Keratinocyte (primary cell): ENCODE measurements around the gene DAPK1. TPM values are rescaled to one million over a fixed set of nuclear protein-coding genes. Genes with fewer than 3 reads are reported as not detected.

Source experiments
- DNase-seq: peaks from one replicate; pipeline ENCODE4 v3.0.0-alpha.2; 2011; ENCODE audit warnings: low read depth, missing footprints, low spot score
- FAIRE-seq: peaks from 2 replicates; lab custom pipeline; 2011; peaks lifted over from hg19 to GRCh38; lab: Jason Lieb, UNC
- H2AFZ ChIP-seq: 2 replicates; pipeline ENCODE4 v1.6.0; 2012; ENCODE audit warnings: low read length, control low read depth, inconsistent platforms; ENCODE audit not compliant: control insufficient read depth
- H3K27ac ChIP-seq: 2 replicates; pipeline ENCODE4 v1.5.1; 2011; ENCODE audit warnings: low read length; ENCODE audit not compliant: control insufficient read depth, insufficient read depth
- H3K27me3 ChIP-seq: 3 replicates; pipeline ENCODE4 v1.6.0; 2011; ENCODE audit warnings: low read length; ENCODE audit not compliant: control insufficient read depth, insufficient read depth; ENCODE audit errors: extremely low read depth
- H3K36me3 ChIP-seq, 2 experiments: 2 replicates in 1 of 2; 3 replicates in 1 of 2; pipeline ENCODE4 v1.5.1; 2011; ENCODE audit warnings: low read length in 2 of 2, mild to moderate bottlenecking in 1 of 2; ENCODE audit not compliant: control insufficient read depth in 2 of 2, insufficient read depth in 2 of 2; ENCODE audit errors: extremely low read depth in 1 of 2
- H3K4me1 ChIP-seq: 3 replicates; pipeline ENCODE4 v1.5.1; 2011; ENCODE audit warnings: low read length; ENCODE audit not compliant: control insufficient read depth, insufficient read depth; ENCODE audit errors: extremely low read depth
- H3K4me2 ChIP-seq: 3 replicates; pipeline ENCODE4 v1.6.0; 2011; ENCODE audit warnings: low read depth, low read length; ENCODE audit not compliant: control insufficient read depth, insufficient read depth; ENCODE audit errors: extremely low read depth
- H3K4me3 ChIP-seq, 3 experiments: fragments of 200-600 bp in 1 of 3; sonication (generic) in 1 of 3; 2 replicates in 2 of 3; 3 replicates in 1 of 3; pipeline ENCODE4 v1.5.1; 2011 to 2016; ENCODE audit warnings: low read length in 3 of 3, mild to moderate bottlenecking in 3 of 3, control low read depth in 2 of 3, inconsistent platforms in 1 of 3, low read depth in 1 of 3, mixed read lengths in 1 of 3, mixed run types in 1 of 3, moderate library complexity in 1 of 3; ENCODE audit not compliant: control insufficient read depth in 2 of 3, insufficient read depth in 2 of 3; ENCODE audit errors: extremely low read depth in 1 of 3
- H3K79me2 ChIP-seq: 2 replicates; pipeline ENCODE4 v1.6.0; 2012; ENCODE audit warnings: low read length; ENCODE audit not compliant: control insufficient read depth, insufficient read depth
- H3K9ac ChIP-seq: 3 replicates; pipeline ENCODE4 v1.6.0; 2011; ENCODE audit warnings: low read length; ENCODE audit not compliant: control insufficient read depth, insufficient read depth; ENCODE audit errors: extremely low read depth
- H3K9me1 ChIP-seq: 3 replicates; pipeline ENCODE4 v1.6.0; 2011; ENCODE audit warnings: low read length; ENCODE audit not compliant: control insufficient read depth, insufficient read depth; ENCODE audit errors: extremely low read depth
- H3K9me3 ChIP-seq: 2 replicates; pipeline ENCODE4 v1.5.1; 2012; ENCODE audit warnings: low read depth, low read length; ENCODE audit not compliant: control insufficient read depth
- H4K20me1 ChIP-seq: 3 replicates; pipeline ENCODE4 v1.6.0; 2011; ENCODE audit warnings: low read length; ENCODE audit not compliant: control insufficient read depth, insufficient read depth; ENCODE audit errors: extremely low read depth
- EZH2 ChIP-seq: IDR thresholded peaks from one replicate; pipeline ENCODE4 v1.6.1; 2012; ENCODE audit warnings: inconsistent platforms, mild to moderate bottlenecking, low read length, moderate library complexity
- dilution Hi-C: fragments of 300-500 bp; cut with MboI; formaldehyde crosslinking; loops from one replicate; pipeline ENCODE4 v1.7.0; 2020; ENCODE audit warnings: low sequenced_read_pairs; ENCODE audit not compliant: extremely low pct_ligation_motif_present
- polyA plus RNA-seq, 5 experiments: library from polyadenylated mRNA; depleted of rRNA in 3 of 5; stranded (reverse) in 3 of 5; stranded (forward) in 1 of 5; unstranded in 1 of 5; fragments of >200 nt; gene quantifications; 1 replicate in 1 of 5; 2 replicates in 3 of 5; 3 replicates in 1 of 5; pipeline versions ENCODE4 v1.2.1 to v1.2.3, GENCODE V29; 2011 to 2012; ENCODE audit warnings: missing spikeins in 2 of 5, low read depth in 1 of 5, low replicate concordance in 1 of 5
- TF ChIP-seq, protein P1 (sequence below), 3 experiments: IDR thresholded peaks in 1 of 3; conservative IDR thresholded peaks in 1 of 3; optimal IDR thresholded peaks in 1 of 3; 2 replicates in 2 of 3; 3 replicates in 1 of 3; pipeline versions ENCODE3 to v1.5.1; 2011; ENCODE audit warnings: low read length in 3 of 3, mild to moderate bottlenecking in 3 of 3, moderate library complexity in 2 of 3, control low read depth in 1 of 3, inconsistent platforms in 1 of 3; ENCODE audit not compliant: insufficient read depth in 2 of 3; ENCODE audit errors: extremely low read depth in 1 of 3

Gene DAPK1
- polyA plus RNA-seq, 1 donor (not counting 4 experiments of a cell fraction or from before 2014, with no cell fraction given) = 2.8 TPM

GRCh38 chr9:87570000-87570908, 72.6 kb downstream of the DAPK1 start:
- FAIRE-seq = no peak

GRCh38 chr9:87572719-87573118, 75.1 kb downstream of the DAPK1 start:
- Histone ChIP-seq H3K4me2 (no peak overlapping the region), H3K9ac (no peak overlapping the region), H2AFZ (no peak overlapping the region), H3K9me1 (no peaks in the 10 kb centered on the region), H3K79me2 (no peaks in the 10 kb centered on the region), H4K20me1 (no peaks in the 10 kb centered on the region), H3K27me3 (no peaks in the 10 kb centered on the region), H3K27ac (no peak overlapping the region), H3K4me1 (no peaks in the 10 kb centered on the region), H3K9me3 (no peaks in the 10 kb centered on the region), H3K4me3 (no peak overlapping the region), H3K36me3 (no peaks in the 10 kb centered on the region)
- FAIRE-seq (no peak), DNase-seq (no peak)
- no peak for TF ChIP-seq EZH2
- TF ChIP-seq, protein P1, sequence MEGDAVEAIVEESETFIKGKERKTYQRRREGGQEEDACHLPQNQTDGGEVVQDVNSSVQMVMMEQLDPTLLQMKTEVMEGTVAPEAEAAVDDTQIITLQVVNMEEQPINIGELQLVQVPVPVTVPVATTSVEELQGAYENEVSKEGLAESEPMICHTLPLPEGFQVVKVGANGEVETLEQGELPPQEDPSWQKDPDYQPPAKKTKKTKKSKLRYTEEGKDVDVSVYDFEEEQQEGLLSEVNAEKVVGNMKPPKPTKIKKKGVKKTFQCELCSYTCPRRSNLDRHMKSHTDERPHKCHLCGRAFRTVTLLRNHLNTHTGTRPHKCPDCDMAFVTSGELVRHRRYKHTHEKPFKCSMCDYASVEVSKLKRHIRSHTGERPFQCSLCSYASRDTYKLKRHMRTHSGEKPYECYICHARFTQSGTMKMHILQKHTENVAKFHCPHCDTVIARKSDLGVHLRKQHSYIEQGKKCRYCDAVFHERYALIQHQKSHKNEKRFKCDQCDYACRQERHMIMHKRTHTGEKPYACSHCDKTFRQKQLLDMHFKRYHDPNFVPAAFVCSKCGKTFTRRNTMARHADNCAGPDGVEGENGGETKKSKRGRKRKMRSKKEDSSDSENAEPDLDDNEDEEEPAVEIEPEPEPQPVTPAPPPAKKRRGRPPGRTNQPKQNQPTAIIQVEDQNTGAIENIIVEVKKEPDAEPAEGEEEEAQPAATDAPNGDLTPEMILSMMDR (optimal IDR thresholded peaks at IDR 0.05 in 1 of 3, IDR thresholded peaks at IDR 0.05 in 1 of 3, conservative IDR thresholded peaks at IDR 0.05 in 1 of 3; ENCODE audit: extremely low read depth in 1 of 3, insufficient read depth in 2 of 3, low read length in 3 of 3) = no peak
- dilution Hi-C loops = no loop called here

More at GRCh38 chr9:87570000-87570908, 72.6 kb downstream of the DAPK1 start:
- DNase-seq = no peak
- Histone ChIP-seq H2AFZ (no peak overlapping the region), H3K79me2 (no peaks in the 10 kb centered on the region), H3K9me1 (no peaks in the 10 kb centered on the region), H3K4me3 (no peak overlapping the region), H3K9me3 (no peaks in the 10 kb centered on the region), H3K9ac (no peak overlapping the region), H3K36me3 (no peaks in the 10 kb centered on the region), H3K27me3 (no peaks in the 10 kb centered on the region), H3K4me2 (no peak overlapping the region), H4K20me1 (no peaks in the 10 kb centered on the region), H3K27ac (no peak overlapping the region), H3K4me1 (no peaks in the 10 kb centered on the region)
- dilution Hi-C loops = no loop called here
- TF ChIP-seq EZH2 = no peak
- TF ChIP-seq, protein P1 (optimal IDR thresholded peaks at IDR 0.05 in 1 of 3, IDR thresholded peaks at IDR 0.05 in 1 of 3, conservative IDR thresholded peaks at IDR 0.05 in 1 of 3; ENCODE audit: extremely low read depth in 1 of 3, insufficient read depth in 2 of 3, low read length in 3 of 3) = no peak
